Occipital lobe (tissue), 2 donors: ENCODE measurements around the gene MAB21L3. TPM values are rescaled to one million over a fixed set of nuclear protein-coding genes. Genes with fewer than 3 reads are reported as not detected.

Source experiments
- DNase-seq: peaks from one replicate; lab custom pipeline; 2025; lab: John Stamatoyannopoulos, UW
- total RNA-seq: library from RNA; depleted of rRNA; stranded (reverse); fragments of >200 nt; gene quantifications from one replicate; pipeline ENCODE4 v1.2.3, GENCODE V29; 2014

The MAB21L3 gene
- total RNA-seq, 1 donor from 2014 or later: 0.31 TPM

GRCh38 chr1:116164150-116164549, 53.0 kb downstream of the MAB21L3 start:
- DNase-seq: peak; percentile 7

GRCh38 chr1:116164604-116165368, 53.6 kb downstream of the MAB21L3 start:
- peak; percentile 63 for DNase-seq

- peak; percentile 32 for DNase-seq
These were observed 54.4 kb downstream of the MAB21L3 start for GRCh38 chr1:116165572-116165971.

- DNase-seq: no peak
These were observed 54.9 kb downstream of the MAB21L3 start for GRCh38 chr1:116166011-116166571.

- no peak for DNase-seq
These were observed 55.5 kb downstream of the MAB21L3 start for GRCh38 chr1:116166655-116167054.

GRCh38 chr1:116167625-116168276, 56.6 kb downstream of the MAB21L3 start:
- DNase-seq: no peak

GRCh38 chr1:116168277-116169032, 57.3 kb downstream of the MAB21L3 start:
- peak; percentile 37 for DNase-seq

GRCh38 chr1:116169898-116170297, 58.7 kb downstream of the MAB21L3 start:
- no peak for DNase-seq

GRCh38 chr1:116170721-116171589, 59.8 kb downstream of the MAB21L3 start:
- no peak for DNase-seq

- no peak for DNase-seq
These were observed 61.5 kb downstream of the MAB21L3 start for GRCh38 chr1:116172666-116173065.

- DNase-seq: no peak
These were observed 64.4 kb downstream of the MAB21L3 start for GRCh38 chr1:116175611-116176010.

GRCh38 chr1:116176306-116176789, 65.1 kb downstream of the MAB21L3 start:
- no peak for DNase-seq

GRCh38 chr1:116177861-116178260, 66.7 kb downstream of the MAB21L3 start:
- DNase-seq: no peak

- no peak for DNase-seq
These were observed 67.6 kb downstream of the MAB21L3 start for GRCh38 chr1:116178837-116179236.

GRCh38 chr1:116179419-116179818, 68.2 kb downstream of the MAB21L3 start:
- no peak for DNase-seq

GRCh38 chr1:116179964-116180363, 68.8 kb downstream of the MAB21L3 start:
- no peak for DNase-seq

- DNase-seq: no peak
These were observed 71.0 kb downstream of the MAB21L3 start for GRCh38 chr1:116182019-116182714.
